Stimulated activated CD4-positive, alpha-beta T cell treated with anti-CD3 and anti-CD28 coated beads, TNF-alpha, amount 100 ng/mL, for 24 hours (primary cell): ENCODE results near the gene YES1.
A peak's percentile ranks its signal among the peaks of the same experiment; 100 is the strongest.
"Not testable (repeated sequence)": the region's sequence is repeated elsewhere in the genome, so short reads cannot be mapped to it uniquely, and the experiment has no call there.

Source experiments
- DNase-seq, 3 experiments: peaks; one replicate each; pipeline ENCODE4 v3.0.0-alpha.2; 2020; ENCODE audit warnings: low read depth in 3 of 3

The YES1 gene

GRCh38 chr18:824179-824578 lies 12.1 kb upstream of the YES1 start:
- DNase-seq = no peak

- DNase-seq = no peak
Measured at GRCh38 chr18:820591-821165, 8.6 kb upstream of the YES1 start.

- DNase-seq = no peak
Measured at GRCh38 chr18:816869-817268, 4.8 kb upstream of the YES1 start.

- no peak for DNase-seq
Measured at GRCh38 chr18:816088-816653, 4.1 kb upstream of the YES1 start.

- DNase-seq = no peak
Measured at GRCh38 chr18:815353-815752, 3.3 kb upstream of the YES1 start.

GRCh38 chr18:814300-815084 lies 2.5 kb upstream of the YES1 start:
- no peak for DNase-seq

DNA sequence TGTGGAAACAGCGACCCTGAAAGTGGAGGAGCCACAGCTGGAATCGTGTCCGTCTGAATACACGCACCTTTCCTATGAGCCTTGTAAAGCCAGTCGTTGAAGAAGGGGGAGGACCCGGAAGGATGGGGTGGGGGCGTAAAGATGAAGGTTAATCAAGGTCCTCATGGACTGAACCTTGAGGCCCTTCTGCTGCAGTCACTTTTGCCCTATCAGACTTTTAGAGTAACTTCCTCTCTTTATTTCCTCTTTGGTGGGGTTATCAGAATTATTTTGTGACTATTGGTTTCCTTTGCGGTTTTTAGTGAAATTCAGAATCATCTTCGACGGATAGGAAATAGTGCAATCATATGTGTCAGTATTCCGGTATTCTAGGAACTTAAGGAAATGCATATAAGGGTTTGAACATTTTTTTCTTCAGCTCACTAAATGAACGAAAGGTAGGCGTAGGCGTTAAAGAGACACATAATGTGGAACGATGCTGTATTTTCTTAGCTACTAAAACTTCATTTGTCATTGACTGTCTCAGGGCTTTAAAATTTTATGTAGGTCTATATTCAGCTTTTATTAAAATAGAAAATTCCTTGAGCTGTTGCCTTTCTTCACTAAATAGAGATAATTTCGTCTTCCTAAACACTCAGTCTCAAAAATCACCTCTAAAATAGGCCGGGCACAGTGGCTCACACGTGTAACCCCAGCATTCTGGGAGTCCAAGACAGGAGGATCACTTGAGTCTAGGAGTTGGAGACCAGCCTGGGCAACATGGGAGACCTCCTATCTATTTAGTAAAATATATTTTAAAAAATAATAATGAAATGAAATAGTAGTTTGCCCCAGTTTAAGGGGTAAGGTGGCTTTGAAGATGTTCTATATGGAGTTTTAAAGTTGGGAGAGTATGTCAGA lies 1.4 kb upstream of the YES1 start:
- peak in 1 of 3 experiments; percentile 29 for DNase-seq

GRCh38 chr18:812376-813171 lies 532 bp upstream of the YES1 start:
- peak; percentile 36 to 71 (median 49) for DNase-seq

DNA sequence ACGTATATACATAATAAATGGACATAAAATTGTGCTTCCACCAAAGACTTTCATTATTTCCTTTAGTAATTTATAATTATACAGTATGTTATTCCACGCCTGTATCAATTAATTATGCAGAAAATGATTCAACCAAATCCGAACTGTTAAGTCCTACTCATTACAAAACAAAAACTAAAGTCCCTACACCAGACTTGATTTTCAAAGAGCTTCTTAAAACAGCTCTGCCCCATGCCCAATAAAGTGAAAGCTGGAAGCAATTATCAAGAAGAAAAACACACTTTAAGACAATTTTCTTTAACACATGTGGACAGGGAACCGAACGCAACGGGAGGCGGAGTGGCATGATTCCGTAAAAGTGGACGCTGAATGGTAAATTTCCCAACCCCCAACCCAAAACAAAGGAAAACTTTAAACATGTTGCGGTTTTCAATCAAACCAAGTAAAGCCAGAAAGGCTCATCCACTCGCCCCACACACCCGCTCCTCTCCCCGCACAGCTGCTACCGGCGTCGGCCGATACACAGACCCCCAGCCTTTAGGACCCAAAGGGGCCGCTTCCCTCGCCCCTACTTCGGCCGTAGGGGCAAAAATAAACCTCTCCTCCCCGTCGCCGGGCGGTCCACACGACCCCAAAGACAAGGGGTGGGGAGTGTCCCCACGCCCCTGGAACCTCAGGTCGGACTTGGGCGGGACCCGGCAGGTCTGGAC lies 705 bp downstream of the YES1 start:
- DNase-seq = no peak

GRCh38 chr18:809985-810642 lies 1.9 kb downstream of the YES1 start:
- DNase-seq = no peak

- not testable (repeated sequence) for DNase-seq
Measured at GRCh38 chr18:809228-809627, 2.8 kb downstream of the YES1 start.

- no peak for DNase-seq
Measured at GRCh38 chr18:808502-808901, 3.5 kb downstream of the YES1 start.

DNA sequence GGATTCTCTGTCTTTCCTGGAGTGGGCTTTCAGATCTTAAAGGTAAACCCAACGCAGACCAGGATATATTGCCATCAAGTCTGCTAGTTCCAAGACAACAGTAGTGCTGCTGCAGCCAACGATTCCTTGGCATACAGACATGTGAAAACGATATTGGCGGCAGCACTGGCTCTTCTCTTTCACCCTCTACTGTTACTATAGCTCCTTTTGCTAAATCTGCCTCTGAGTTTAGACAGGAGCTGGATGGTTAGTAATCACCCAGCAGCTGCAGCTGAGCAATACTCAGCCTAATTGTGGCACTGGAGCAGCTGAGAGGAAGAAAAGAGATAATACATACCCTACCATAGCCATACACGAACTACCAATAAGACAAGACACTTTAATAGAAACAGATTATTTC lies 4.0 kb downstream of the YES1 start:
- no peak for DNase-seq

- no peak for DNase-seq
Measured at GRCh38 chr18:805755-806110, 6.3 kb downstream of the YES1 start.

GRCh38 chr18:805008-805754 lies 6.9 kb downstream of the YES1 start:
- DNase-seq = no peak

DNA sequence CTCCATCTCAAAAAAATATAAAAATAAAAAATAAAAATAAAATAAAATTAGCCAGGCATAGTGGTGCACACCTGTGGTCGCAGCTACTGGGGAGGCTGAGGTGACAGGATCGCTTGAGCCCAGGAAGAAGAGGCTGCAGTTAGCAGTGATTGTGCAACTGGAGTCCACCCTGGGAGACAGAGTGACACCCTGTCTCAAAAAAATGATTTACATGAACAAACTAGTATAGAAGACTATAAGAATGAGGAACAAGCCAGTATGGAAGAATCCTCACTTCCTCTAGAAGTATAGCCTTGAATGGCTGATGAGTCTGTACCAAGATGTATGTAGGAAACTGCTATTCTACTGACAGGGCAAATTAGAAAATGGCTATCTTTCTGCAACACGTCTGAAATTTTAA lies 10.9 kb downstream of the YES1 start:
- no peak for DNase-seq

DNA sequence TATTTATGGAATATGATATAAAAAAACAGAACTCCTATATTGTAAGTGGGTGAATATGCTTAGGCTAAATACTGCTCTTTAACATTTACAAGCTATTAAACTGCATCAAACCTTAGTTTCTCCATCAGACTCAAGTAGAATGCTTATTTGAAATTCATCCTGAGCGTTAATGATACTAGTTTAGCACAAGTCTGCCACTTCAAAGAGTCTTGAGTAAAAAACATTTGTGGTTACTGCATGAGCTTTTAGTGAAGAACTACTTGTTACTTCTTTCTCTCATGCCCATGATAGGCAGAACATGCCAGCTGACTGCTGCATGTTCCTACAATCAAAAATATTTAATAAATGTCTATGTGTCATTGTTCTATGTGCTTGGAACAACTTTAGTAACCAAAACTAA lies 12.1 kb downstream of the YES1 start:
- no peak for DNase-seq

DNA sequence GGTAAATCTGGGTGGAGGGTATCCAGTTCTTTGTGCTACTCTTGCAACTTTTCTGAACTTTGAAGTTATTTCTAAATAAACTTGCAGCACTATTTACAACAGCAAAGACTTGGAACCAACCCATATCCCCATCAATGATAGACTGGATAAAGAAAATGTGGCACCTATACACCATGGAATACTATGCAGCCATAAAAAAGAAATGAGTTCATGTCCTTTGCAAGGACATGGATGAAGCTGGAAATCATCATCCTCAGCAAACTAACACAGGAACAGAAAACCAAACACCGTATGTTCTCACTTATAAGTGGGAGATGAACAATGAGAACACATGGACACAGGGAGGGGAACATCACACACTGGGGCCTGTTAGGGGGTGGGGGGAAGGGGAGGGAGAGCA lies 16.7 kb downstream of the YES1 start:
- not testable (repeated sequence) for DNase-seq

- no peak for DNase-seq
Measured at GRCh38 chr18:789397-789796, 22.6 kb downstream of the YES1 start.

GRCh38 chr18:785242-785641 lies 26.8 kb downstream of the YES1 start:
- DNase-seq = no peak
